GM12872 (cell line): ENCODE results near the gene SEMA6C.

ENCODE experiments used
- TF ChIP-seq, protein P1 (sequence below): IDR thresholded peaks from 3 replicates; pipeline ENCODE4 v1.5.1; 2011; ENCODE audit warnings: low read depth, mild to moderate bottlenecking, low read length, moderate library complexity; ENCODE audit not compliant: insufficient read depth

The SEMA6C gene

DNA sequence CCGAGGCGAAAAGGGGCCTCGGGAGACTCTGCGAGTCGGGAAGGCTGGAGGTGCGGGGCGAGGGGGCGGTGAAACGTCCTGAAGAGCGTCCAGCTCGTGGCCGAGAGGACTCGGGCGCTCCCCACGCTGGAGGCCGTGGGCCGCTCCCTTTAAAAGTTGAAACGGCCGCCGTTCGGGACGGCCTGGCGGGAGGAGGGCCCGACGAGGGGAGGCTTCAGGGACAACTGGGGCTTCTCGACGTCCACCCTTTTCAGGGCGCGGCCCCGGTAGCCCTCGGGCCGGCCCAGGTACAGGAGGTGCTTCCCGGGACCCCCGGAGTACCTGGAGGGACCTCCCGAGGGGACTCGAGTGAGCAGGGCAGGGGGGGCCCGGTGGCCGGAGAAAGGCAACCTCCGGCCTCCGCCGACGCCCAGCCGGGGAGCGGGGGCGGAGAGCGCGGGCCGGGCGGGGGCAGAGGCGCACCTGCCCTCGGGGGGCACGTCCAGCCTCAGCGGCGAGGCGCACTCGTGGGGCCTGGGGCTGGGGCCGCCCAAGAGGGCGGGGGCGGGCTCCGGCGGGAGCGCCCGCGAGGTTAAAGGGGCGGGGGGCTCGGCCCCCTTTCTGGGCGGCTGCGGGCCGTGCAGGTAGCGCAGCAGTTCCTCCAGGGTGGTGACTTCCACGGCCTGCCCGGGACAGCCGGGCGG lies 14.0 kb downstream of the SEMA6C start:
- TF ChIP-seq, protein P1, sequence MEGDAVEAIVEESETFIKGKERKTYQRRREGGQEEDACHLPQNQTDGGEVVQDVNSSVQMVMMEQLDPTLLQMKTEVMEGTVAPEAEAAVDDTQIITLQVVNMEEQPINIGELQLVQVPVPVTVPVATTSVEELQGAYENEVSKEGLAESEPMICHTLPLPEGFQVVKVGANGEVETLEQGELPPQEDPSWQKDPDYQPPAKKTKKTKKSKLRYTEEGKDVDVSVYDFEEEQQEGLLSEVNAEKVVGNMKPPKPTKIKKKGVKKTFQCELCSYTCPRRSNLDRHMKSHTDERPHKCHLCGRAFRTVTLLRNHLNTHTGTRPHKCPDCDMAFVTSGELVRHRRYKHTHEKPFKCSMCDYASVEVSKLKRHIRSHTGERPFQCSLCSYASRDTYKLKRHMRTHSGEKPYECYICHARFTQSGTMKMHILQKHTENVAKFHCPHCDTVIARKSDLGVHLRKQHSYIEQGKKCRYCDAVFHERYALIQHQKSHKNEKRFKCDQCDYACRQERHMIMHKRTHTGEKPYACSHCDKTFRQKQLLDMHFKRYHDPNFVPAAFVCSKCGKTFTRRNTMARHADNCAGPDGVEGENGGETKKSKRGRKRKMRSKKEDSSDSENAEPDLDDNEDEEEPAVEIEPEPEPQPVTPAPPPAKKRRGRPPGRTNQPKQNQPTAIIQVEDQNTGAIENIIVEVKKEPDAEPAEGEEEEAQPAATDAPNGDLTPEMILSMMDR, result no peak

GRCh38 chr1:151131701-151132334 lies 14.6 kb downstream of the SEMA6C start:
- TF ChIP-seq, protein P1, result no peak

- TF ChIP-seq, protein P1, result no peak
Observed at GRCh38 chr1:151130987-151131586, 15.3 kb downstream of the SEMA6C start.

DNA sequence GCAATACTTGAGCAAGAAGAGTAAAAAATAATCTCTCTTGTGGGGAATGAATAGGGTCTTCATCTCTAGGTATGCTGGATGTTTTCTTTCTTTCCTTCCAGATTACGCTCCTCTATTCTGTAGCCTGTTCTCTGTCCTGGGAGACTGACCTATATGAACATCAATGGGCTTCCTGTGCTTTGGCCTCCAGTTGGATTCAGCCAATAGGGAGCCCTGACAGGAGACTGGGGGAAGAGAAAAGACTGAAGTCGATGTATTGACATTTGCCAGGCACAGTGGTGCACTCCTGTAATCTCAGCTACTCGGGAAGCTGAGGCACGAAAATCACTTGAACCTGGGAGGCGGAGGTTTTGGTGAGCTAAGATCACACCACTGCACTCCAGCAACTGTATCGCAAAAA lies 17.6 kb downstream of the SEMA6C start:
- TF ChIP-seq, protein P1, result no peak

- TF ChIP-seq, protein P1, result no peak
Observed at GRCh38 chr1:151124763-151125403, 21.5 kb downstream of the SEMA6C start.

- TF ChIP-seq, protein P1, result no peak
Observed at GRCh38 chr1:151113877-151114276, 32.6 kb downstream of the SEMA6C start.

- TF ChIP-seq, protein P1, result no peak
Observed at GRCh38 chr1:151108331-151108730, 38.1 kb downstream of the SEMA6C start.
